ENCODE data around the gene ASH1L.
"Not testable (repeated sequence)": the region's sequence is repeated elsewhere in the genome, so short reads cannot be mapped to it uniquely, and the experiment has no call there.

The ASH1L gene

GRCh38 chr1:155562581-155563376, at the start of gene ASH1L:
Gene ASH1L (minus strand): TSS chr1:155562803. CDS start chr1:155521519, 41,284 bp downstream.
- peaks cover 15% of the 10 kb centered on the region for H3K4me1 ChIP-seq (ENCODE audit: control insufficient read depth, insufficient read depth, low read length)
- H3K4me3 ChIP-seq (ENCODE audit: low read length), result peak within 1 kb of the TSS; percentile 97
- H3K27ac ChIP-seq (ENCODE audit: low read depth, low read length), result peak within 1 kb of the TSS; percentile 100
- peak within 1 kb of the TSS; percentile 97 for H3K9ac ChIP-seq (ENCODE audit: low read length)
- H3K27me3 ChIP-seq (ENCODE audit: control insufficient read depth, insufficient read depth, low read length), result no peaks in the 10 kb centered on the region
- no peaks in the 10 kb centered on the region for H3K36me3 ChIP-seq (ENCODE audit: control insufficient read depth, insufficient read depth, low read length)

- not testable (repeated sequence) for H3K27me3 ChIP-seq (ENCODE audit: control insufficient read depth, insufficient read depth, low read length); H3K9ac ChIP-seq (ENCODE audit: low read length); H3K27ac ChIP-seq (ENCODE audit: low read depth, low read length); H3K36me3 ChIP-seq (ENCODE audit: control insufficient read depth, insufficient read depth, low read length); H3K4me1 ChIP-seq (ENCODE audit: control insufficient read depth, insufficient read depth, low read length)
- peak overlapping the region; percentile 46 for H3K4me3 ChIP-seq (ENCODE audit: low read length)
Measured at GRCh38 chr1:155610257-155610647, 47.6 kb upstream of the ASH1L start.

GRCh38 chr1:155609515-155610256, 47.1 kb upstream of the ASH1L start, which contains the start of gene MSTO1:
Gene MSTO1 (plus strand): TSS chr1:155610218. CDS start chr1:155610249, 31 bp downstream.
- Histone ChIP-seq H3K27me3 (ENCODE audit: control insufficient read depth, insufficient read depth, low read length) (no peaks in the 10 kb centered on the region), H3K27ac (ENCODE audit: low read depth, low read length) (peak within 1 kb of the TSS; percentile 15), H3K36me3 (ENCODE audit: control insufficient read depth, insufficient read depth, low read length) (peaks cover 2% of the 10 kb centered on the region), H3K9ac (ENCODE audit: low read length) (peak within 1 kb of the TSS; percentile 1), H3K4me1 (ENCODE audit: control insufficient read depth, insufficient read depth, low read length) (no peaks in the 10 kb centered on the region), H3K4me3 (ENCODE audit: low read length) (peak within 1 kb of the TSS; percentile 73)

- no peak overlapping the region for H3K9ac ChIP-seq (ENCODE audit: low read length)
- no peaks in the 10 kb centered on the region for H3K4me1 ChIP-seq (ENCODE audit: control insufficient read depth, insufficient read depth, low read length)
- H3K27me3 ChIP-seq (ENCODE audit: control insufficient read depth, insufficient read depth, low read length), result no peaks in the 10 kb centered on the region
- no peak overlapping the region for H3K27ac ChIP-seq (ENCODE audit: low read depth, low read length)
- H3K4me3 ChIP-seq (ENCODE audit: low read length), result no peak overlapping the region
- peaks cover 2% of the 10 kb centered on the region for H3K36me3 ChIP-seq (ENCODE audit: control insufficient read depth, insufficient read depth, low read length)
Measured at GRCh38 chr1:155608888-155609225, 46.3 kb upstream of the ASH1L start.

- Histone ChIP-seq H3K4me1 (ENCODE audit: control insufficient read depth, insufficient read depth, low read length) (no peaks in the 10 kb centered on the region), H3K9ac (ENCODE audit: low read length) (no peak overlapping the region), H3K27me3 (ENCODE audit: control insufficient read depth, insufficient read depth, low read length) (no peaks in the 10 kb centered on the region), H3K4me3 (ENCODE audit: low read length) (no peak overlapping the region), H3K27ac (ENCODE audit: low read depth, low read length) (no peak overlapping the region), H3K36me3 (ENCODE audit: control insufficient read depth, insufficient read depth, low read length) (peaks cover 2% of the 10 kb centered on the region)
Measured at GRCh38 chr1:155607708-155608107, 45.1 kb upstream of the ASH1L start.

GRCh38 chr1:155599828-155600572, 37.4 kb upstream of the ASH1L start:
- H3K4me3 ChIP-seq (ENCODE audit: low read length); H3K27me3 ChIP-seq (ENCODE audit: control insufficient read depth, insufficient read depth, low read length); H3K4me1 ChIP-seq (ENCODE audit: control insufficient read depth, insufficient read depth, low read length); H3K9ac ChIP-seq (ENCODE audit: low read length); H3K27ac ChIP-seq (ENCODE audit: low read depth, low read length); H3K36me3 ChIP-seq (ENCODE audit: control insufficient read depth, insufficient read depth, low read length): not testable (repeated sequence)

- peak overlapping the region; percentile 6 for H3K4me3 ChIP-seq (ENCODE audit: low read length)
- H3K27me3 ChIP-seq (ENCODE audit: control insufficient read depth, insufficient read depth, low read length), result no peaks in the 10 kb centered on the region
- H3K36me3 ChIP-seq (ENCODE audit: control insufficient read depth, insufficient read depth, low read length), result no peaks in the 10 kb centered on the region
- H3K9ac ChIP-seq (ENCODE audit: low read length), result no peak overlapping the region
- no peaks in the 10 kb centered on the region for H3K4me1 ChIP-seq (ENCODE audit: control insufficient read depth, insufficient read depth, low read length)
- H3K27ac ChIP-seq (ENCODE audit: low read depth, low read length), result no peak overlapping the region
Measured at GRCh38 chr1:155598842-155599331, 36.3 kb upstream of the ASH1L start.

- Histone ChIP-seq H3K27ac (ENCODE audit: low read depth, low read length) (no peak overlapping the region), H3K4me1 (ENCODE audit: control insufficient read depth, insufficient read depth, low read length) (no peaks in the 10 kb centered on the region), H3K27me3 (ENCODE audit: control insufficient read depth, insufficient read depth, low read length) (no peaks in the 10 kb centered on the region), H3K4me3 (ENCODE audit: low read length) (no peak overlapping the region), H3K36me3 (ENCODE audit: control insufficient read depth, insufficient read depth, low read length) (no peaks in the 10 kb centered on the region), H3K9ac (ENCODE audit: low read length) (no peak overlapping the region)
Measured at GRCh38 chr1:155596864-155597263, 34.3 kb upstream of the ASH1L start.

GRCh38 chr1:155595877-155596474, 33.4 kb upstream of the ASH1L start:
- not testable (repeated sequence) for H3K27ac ChIP-seq (ENCODE audit: low read depth, low read length); H3K4me3 ChIP-seq (ENCODE audit: low read length); H3K9ac ChIP-seq (ENCODE audit: low read length)

GRCh38 chr1:155591770-155592169, 29.2 kb upstream of the ASH1L start:
- Histone ChIP-seq H3K27ac (ENCODE audit: low read depth, low read length) (no peak overlapping the region), H3K9ac (ENCODE audit: low read length) (no peak overlapping the region), H3K27me3 (ENCODE audit: control insufficient read depth, insufficient read depth, low read length) (no peaks in the 10 kb centered on the region), H3K36me3 (ENCODE audit: control insufficient read depth, insufficient read depth, low read length) (no peaks in the 10 kb centered on the region), H3K4me1 (ENCODE audit: control insufficient read depth, insufficient read depth, low read length) (no peaks in the 10 kb centered on the region), H3K4me3 (ENCODE audit: low read length) (no peak overlapping the region)

More at GRCh38 chr1:155595877-155596474, 33.4 kb upstream of the ASH1L start:
- H3K27me3 ChIP-seq (ENCODE audit: control insufficient read depth, insufficient read depth, low read length); H3K4me1 ChIP-seq (ENCODE audit: control insufficient read depth, insufficient read depth, low read length); H3K36me3 ChIP-seq (ENCODE audit: control insufficient read depth, insufficient read depth, low read length): not testable (repeated sequence)

GRCh38 chr1:155590516-155591247, 28.1 kb upstream of the ASH1L start:
- H3K27ac ChIP-seq (ENCODE audit: low read depth, low read length); H3K36me3 ChIP-seq (ENCODE audit: control insufficient read depth, insufficient read depth, low read length); H3K4me3 ChIP-seq (ENCODE audit: low read length); H3K9ac ChIP-seq (ENCODE audit: low read length); H3K4me1 ChIP-seq (ENCODE audit: control insufficient read depth, insufficient read depth, low read length); H3K27me3 ChIP-seq (ENCODE audit: control insufficient read depth, insufficient read depth, low read length): not testable (repeated sequence)
